Esophagus squamous epithelium (tissue), 4 donors: ENCODE results near the gene DGKB.

Experiments
- POLR2A ChIP-seq, 4 donors: fragments of 450-650 bp; IDR thresholded peaks; one replicate each; pipeline ENCODE4 v1.6.1; 2017; ENCODE audit warnings: antibody characterized with exemption in 4 of 4, mild to moderate bottlenecking in 4 of 4, moderate library complexity in 3 of 4
- TF ChIP-seq, protein P1 (sequence below), 6 experiments: fragments of 450-650 bp in 4 of 6; fragments of 200-600 bp in 2 of 6; sonication (generic) in 2 of 6; IDR thresholded peaks; one replicate each; pipeline ENCODE4 v1.5.1; 2016 to 2019; ENCODE audit warnings: antibody characterized with exemption in 6 of 6, mild to moderate bottlenecking in 4 of 6, moderate library complexity in 4 of 6

DNA sequence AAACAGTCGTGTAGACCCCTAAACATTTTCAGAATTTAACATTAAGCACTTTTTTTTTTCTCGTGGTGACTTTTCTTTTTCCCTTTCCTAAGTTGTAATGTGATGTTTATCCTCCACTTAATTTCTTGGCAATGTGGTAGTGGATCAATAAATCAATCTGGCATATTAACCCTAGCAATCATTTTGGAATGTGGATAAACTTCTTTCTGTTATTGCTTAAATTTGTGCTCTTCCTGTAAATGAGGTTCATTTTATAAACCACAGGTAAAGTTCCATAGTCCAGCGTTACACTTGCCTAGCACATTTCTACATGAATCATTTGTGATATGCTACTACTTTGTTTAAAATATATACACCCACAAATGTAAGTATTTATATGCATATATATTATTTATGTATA lies 665.7 kb downstream of the DGKB start:
- TF ChIP-seq, protein P1, sequence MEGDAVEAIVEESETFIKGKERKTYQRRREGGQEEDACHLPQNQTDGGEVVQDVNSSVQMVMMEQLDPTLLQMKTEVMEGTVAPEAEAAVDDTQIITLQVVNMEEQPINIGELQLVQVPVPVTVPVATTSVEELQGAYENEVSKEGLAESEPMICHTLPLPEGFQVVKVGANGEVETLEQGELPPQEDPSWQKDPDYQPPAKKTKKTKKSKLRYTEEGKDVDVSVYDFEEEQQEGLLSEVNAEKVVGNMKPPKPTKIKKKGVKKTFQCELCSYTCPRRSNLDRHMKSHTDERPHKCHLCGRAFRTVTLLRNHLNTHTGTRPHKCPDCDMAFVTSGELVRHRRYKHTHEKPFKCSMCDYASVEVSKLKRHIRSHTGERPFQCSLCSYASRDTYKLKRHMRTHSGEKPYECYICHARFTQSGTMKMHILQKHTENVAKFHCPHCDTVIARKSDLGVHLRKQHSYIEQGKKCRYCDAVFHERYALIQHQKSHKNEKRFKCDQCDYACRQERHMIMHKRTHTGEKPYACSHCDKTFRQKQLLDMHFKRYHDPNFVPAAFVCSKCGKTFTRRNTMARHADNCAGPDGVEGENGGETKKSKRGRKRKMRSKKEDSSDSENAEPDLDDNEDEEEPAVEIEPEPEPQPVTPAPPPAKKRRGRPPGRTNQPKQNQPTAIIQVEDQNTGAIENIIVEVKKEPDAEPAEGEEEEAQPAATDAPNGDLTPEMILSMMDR (IDR thresholded peaks at IDR 0.05): no peak
- TF ChIP-seq POLR2A (IDR thresholded peaks at IDR 0.05): no peak
